RWPE1 (cell line): Measurements from ENCODE around the gene RERE.

Source experiments
- CTCF ChIA-PET: fragments of 350-600 bp; sonication (Branson Sonifier 250); formaldehyde crosslinking; extraction: SDS; loops from one replicate; lab custom pipeline; 2021; lab: Yijun Ruan, JAX
- POLR2A ChIA-PET: fragments of 400-600 bp; formaldehyde crosslinking; extraction: SDS; loops from one replicate; lab custom pipeline; 2020; ENCODE audit warnings: antibody characterized with exemption; ENCODE audit not compliant: low non-redundant PET; lab: Yijun Ruan, JAX
- DNase-seq: peaks from one replicate; pipeline ENCODE4 v3.0.0; 2012; ENCODE audit warnings: low spot score
- H3K27ac ChIP-seq: fragments of 450-650 bp; 2 replicates; pipeline ENCODE4 v1.5.1; 2017
- TF ChIP-seq, protein P1 (sequence below): fragments of 450-650 bp; conservative IDR thresholded peaks from 2 replicates; pipeline ENCODE4 v1.5.1; 2017; ENCODE audit warnings: low read depth, mild to moderate bottlenecking

Gene RERE

DNA sequence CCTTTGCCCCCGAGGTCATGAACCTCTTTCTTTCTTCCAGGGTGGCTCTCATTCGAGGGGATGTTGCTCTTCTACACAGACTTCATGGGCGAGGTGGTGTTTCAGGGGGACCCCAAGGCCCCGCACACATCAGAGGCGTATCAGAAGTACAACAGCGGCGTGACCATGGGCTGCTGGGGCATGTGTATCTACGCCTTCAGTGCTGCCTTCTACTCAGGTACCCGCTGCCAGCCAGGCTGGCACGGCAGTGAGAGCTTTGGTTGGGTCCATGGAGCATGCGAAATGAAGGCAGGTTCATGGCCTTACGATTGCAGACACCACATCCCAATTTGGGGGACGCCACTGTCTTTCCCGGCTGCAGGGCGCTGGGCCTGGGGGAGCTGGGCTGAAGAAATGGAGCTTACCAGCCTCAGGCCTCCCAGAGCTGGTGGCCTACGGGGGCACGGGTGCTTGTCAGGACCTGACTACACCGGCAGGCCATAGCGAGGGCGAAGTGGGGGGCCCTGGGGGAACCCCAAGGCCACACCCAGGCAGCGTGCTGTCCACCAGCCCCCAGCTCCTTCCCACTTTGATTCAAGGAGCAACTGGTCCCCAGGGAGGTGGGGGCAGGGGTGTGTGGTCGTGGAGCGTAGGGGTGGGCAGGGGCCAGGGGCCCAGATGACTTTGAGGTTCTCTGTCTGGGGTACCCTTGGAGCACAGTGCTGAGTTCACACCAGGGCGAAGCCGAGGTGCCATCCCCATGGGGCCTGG lies 479.5 kb downstream of the RERE start:
- ChIA-PET POLR2A (no interaction called here), CTCF (interaction anchor here (0.6 kb wide), 2 partner anchors 301 to 363 kb away, joined by 3 to 4 read pairs; no protein-coding TSS in a partner anchor)
- H3K27ac ChIP-seq = no peak overlapping the region
- no peak for DNase-seq
- TF ChIP-seq, protein P1, sequence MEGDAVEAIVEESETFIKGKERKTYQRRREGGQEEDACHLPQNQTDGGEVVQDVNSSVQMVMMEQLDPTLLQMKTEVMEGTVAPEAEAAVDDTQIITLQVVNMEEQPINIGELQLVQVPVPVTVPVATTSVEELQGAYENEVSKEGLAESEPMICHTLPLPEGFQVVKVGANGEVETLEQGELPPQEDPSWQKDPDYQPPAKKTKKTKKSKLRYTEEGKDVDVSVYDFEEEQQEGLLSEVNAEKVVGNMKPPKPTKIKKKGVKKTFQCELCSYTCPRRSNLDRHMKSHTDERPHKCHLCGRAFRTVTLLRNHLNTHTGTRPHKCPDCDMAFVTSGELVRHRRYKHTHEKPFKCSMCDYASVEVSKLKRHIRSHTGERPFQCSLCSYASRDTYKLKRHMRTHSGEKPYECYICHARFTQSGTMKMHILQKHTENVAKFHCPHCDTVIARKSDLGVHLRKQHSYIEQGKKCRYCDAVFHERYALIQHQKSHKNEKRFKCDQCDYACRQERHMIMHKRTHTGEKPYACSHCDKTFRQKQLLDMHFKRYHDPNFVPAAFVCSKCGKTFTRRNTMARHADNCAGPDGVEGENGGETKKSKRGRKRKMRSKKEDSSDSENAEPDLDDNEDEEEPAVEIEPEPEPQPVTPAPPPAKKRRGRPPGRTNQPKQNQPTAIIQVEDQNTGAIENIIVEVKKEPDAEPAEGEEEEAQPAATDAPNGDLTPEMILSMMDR = no peak

DNA sequence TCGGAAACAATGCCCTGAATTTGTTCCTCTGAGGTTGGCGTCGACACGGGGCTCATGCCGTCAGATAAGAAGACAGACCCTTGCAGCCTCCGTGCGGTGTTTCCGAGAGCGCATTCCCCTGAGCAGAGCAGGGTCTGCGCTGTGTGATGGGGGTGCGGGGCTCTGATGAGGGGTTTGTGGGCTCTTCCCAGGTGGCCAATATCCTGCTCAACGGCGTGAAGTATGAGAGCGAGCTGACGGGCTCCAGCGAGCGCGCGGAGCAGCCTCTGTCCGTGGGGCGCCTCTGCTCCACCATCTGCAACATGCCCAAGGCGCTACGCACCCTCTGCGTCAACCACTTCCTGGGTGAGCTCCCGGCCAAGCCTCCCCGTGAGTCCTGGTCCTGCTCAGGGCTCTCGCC lies 482.2 kb downstream of the RERE start:
- CTCF ChIA-PET = no interaction called here
- POLR2A ChIA-PET = no interaction called here
- H3K27ac ChIP-seq = no peak overlapping the region
- TF ChIP-seq, protein P1 = no peak
- DNase-seq = no peak

DNA sequence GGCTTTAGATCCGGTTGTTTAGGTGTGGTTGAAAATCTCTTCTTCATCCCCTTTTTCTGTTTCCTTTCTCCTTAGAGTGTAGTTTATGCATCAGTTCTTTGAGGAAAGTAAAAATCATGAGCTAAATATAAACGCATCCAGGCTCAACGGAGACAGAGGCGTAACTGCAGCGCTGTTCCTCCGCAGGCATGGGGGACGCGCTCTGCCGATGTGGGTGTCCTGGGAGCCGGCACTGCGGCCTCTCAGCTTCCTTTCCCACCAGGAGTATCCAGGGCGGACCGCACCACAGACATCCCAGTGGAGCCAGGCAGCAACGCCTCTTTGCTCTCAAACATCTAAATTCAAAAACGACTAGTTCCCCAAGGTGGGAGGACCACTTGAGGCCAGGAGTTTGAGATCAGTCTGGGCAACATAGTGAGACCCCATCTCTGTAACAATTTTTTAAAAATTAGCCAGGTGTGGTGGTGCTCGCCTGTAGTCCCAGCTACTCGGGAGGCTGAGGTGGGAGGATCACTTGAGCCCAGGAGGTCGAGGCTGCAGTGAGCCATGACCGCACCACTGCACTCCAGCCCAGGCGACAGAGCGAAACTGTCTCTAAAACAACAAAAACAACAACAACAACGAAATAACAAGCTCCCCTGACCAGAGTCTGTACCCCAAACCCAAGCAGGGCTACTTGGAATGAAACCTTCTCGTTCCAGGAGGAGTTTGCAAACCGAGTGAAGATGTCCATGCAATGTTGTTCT lies 483.2 kb downstream of the RERE start:
- TF ChIP-seq, protein P1 = no peak
- no peak overlapping the region for H3K27ac ChIP-seq
- ChIA-PET POLR2A (no interaction called here), CTCF (no interaction called here)
- DNase-seq = no peak

DNA sequence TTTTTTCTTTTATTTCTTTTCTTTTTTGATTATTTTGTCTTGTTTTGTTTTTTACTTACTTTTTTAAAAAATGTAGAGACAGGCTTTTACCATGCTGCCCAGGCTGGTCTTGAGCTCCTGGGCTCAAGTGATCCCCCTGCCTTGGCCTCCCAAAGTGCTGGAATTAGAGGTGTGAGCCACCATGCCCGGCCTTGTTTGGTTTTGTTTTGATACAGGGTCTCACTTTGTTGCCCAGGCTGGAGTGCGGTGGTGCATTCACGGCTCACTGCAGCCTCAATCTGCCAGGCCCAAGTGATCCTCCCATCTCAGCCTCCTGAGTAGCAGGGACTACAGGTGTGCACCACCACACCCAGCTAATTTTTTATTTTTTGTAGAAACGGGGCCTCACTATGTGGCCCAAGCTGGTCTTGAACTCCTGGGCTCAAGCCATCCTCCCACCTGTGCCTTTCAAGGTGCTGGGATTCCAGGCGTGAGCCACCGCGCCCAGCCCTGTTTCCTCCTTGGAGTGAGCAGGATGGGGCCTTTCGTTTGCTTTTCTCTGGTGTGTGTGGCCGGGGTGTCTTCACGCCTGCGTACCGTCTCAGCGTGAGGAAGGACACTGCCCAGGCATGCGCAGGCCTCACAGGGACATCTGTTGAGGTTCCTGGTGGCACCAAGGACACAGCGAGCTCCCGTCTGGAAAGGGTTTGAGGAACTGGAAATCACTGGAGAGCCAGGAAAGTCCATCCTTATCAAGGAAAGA lies 484.0 kb downstream of the RERE start:
- ChIA-PET POLR2A (no interaction called here), CTCF (no interaction called here)
- no peak overlapping the region for H3K27ac ChIP-seq
- DNase-seq = no peak
- TF ChIP-seq, protein P1 = no peak

DNA sequence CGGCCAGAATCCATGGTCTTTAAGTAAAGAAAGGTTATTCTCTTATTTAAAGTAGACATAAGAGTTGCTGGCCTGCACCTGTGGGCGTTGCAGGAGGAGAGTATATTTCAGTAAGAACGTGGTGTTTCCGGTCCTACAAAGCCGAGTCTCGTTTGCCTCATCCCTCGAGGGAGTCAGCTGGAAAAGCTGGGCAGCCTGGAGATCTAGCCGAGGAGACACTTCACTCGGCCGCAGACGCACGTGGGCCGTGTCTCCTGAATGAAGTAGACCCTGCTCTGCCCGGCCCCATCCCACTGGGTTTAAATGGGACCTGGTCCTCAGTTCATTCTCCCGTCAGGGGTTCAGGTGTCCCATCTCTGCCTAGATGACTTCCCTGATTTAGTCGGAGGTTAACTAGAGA lies 484.6 kb downstream of the RERE start:
- POLR2A ChIA-PET = no interaction called here
- CTCF ChIA-PET = no interaction called here
- H3K27ac ChIP-seq = no peak overlapping the region
- TF ChIP-seq, protein P1 = no peak
- no peak for DNase-seq
